HUES48 (cell line): ENCODE data around the gene ZNF362.
"Not testable (repeated sequence)": the region's sequence is repeated elsewhere in the genome, so short reads cannot be mapped to it uniquely, and the experiment has no call there.

Experiments
- H3K27ac ChIP-seq: one replicate; pipeline ENCODE4 v1.7.0; 2013; ENCODE audit warnings: low read depth, low read length, inconsistent platforms
- H3K27me3 ChIP-seq: 2 replicates; pipeline ENCODE4 v1.6.1; 2013; ENCODE audit warnings: mild to moderate bottlenecking, low read length; ENCODE audit not compliant: control insufficient read depth, insufficient read depth
- H3K36me3 ChIP-seq: 2 replicates; pipeline ENCODE4 v1.6.1; 2013; ENCODE audit warnings: low read length; ENCODE audit not compliant: control insufficient read depth, insufficient read depth
- H3K4me1 ChIP-seq: 2 replicates; pipeline ENCODE4 v1.6.1; 2013; ENCODE audit warnings: mild to moderate bottlenecking, low read length; ENCODE audit not compliant: control insufficient read depth, insufficient read depth
- H3K4me3 ChIP-seq: 2 replicates; pipeline ENCODE4 v1.5.1; 2013; ENCODE audit warnings: mild to moderate bottlenecking, low read depth, low read length
- H3K9ac ChIP-seq: 2 replicates; pipeline ENCODE4 v1.6.1; 2013; ENCODE audit warnings: mild to moderate bottlenecking, low read depth, low read length, moderate library complexity
- H3K9me3 ChIP-seq: 2 replicates; pipeline ENCODE4 v1.6.1; 2013; ENCODE audit warnings: low read length; ENCODE audit not compliant: control insufficient read depth, insufficient read depth

Gene ZNF362

GRCh38 chr1:33231166-33231565, 25.1 kb upstream of the ZNF362 start:
- H3K27me3 ChIP-seq: no peaks in the 10 kb centered on the region
- no peaks in the 10 kb centered on the region for H3K9me3 ChIP-seq
- no peak overlapping the region for H3K4me3 ChIP-seq
- no peaks in the 10 kb centered on the region for H3K36me3 ChIP-seq
- H3K9ac ChIP-seq: no peak overlapping the region
- H3K4me1 ChIP-seq: peaks cover 8% of the 10 kb centered on the region
- no peak overlapping the region for H3K27ac ChIP-seq

DNA sequence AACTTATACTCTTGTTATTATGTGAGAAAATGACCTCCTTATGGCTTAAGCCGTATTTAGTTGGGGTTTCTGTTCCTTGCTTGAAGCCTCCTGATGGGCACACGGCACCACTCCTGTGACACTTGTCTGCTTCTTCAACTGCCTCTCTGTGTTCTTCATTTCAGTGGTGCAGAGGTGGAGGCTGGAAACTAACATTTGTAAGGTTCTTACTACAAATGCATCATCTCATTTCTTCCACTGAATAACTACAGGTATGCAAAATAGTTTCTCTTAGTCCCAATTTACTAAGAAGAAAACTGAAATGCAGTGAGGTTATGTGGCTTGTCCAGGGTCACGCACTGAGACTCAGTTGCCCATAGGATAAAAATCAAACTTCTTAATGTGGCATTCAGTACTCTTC, 23.6 kb upstream of the ZNF362 start:
- Histone ChIP-seq H3K27ac (no peak overlapping the region), H3K9ac (no peak overlapping the region), H3K4me3 (no peak overlapping the region), H3K4me1 (peaks cover 8% of the 10 kb centered on the region), H3K36me3 (no peaks in the 10 kb centered on the region), H3K9me3 (no peaks in the 10 kb centered on the region), H3K27me3 (no peaks in the 10 kb centered on the region)

DNA sequence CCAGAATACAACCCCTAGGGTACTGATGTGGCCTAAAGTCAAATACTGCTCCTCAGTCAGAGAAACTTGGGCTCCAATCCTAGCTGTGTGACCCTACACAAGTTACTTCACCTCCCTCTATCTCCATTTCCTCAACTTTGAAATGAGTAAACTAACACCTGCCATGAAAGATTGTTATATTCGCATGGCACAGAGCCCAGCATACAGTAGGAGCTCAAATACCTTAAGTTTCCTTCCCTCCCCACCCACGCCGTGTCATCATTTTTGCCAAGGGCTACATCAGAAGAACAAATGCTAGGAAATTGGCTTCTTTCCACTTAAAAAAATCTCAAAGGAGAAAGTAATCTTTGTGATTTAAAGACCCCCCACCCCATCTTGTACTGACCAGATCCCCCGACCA, 22.2 kb upstream of the ZNF362 start:
- H3K27ac ChIP-seq: no peak overlapping the region
- H3K4me3 ChIP-seq: no peak overlapping the region
- H3K4me1 ChIP-seq: peaks cover 8% of the 10 kb centered on the region
- H3K36me3 ChIP-seq: no peaks in the 10 kb centered on the region
- H3K27me3 ChIP-seq: no peaks in the 10 kb centered on the region
- H3K9ac ChIP-seq: no peak overlapping the region
- H3K9me3 ChIP-seq: no peaks in the 10 kb centered on the region

DNA sequence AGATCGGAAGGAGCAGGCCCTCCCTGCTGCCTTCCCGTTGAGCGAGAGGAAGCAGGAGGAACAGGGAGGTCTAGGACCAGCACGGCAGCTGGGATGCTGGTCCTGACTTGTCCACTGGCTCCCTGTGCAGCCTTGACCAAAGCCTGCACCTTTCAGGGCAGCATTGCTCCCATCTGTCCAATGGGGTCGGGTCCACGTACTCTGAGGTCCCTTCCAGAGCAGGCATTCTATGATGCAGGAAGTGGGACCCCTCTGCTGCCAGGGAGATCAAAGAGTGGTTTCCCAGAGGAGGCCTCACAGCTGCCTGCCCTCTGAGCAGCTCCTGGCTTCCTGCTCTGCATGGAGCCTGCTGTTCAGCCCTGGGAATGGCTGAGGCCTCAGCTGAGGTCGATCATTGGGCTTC, 21.7 kb upstream of the ZNF362 start:
- Histone ChIP-seq H3K27me3 (no peaks in the 10 kb centered on the region), H3K4me1 (peaks cover 8% of the 10 kb centered on the region), H3K36me3 (no peaks in the 10 kb centered on the region), H3K4me3 (no peak overlapping the region), H3K9me3 (no peaks in the 10 kb centered on the region), H3K27ac (no peak overlapping the region), H3K9ac (no peak overlapping the region)

GRCh38 chr1:33235521-33235920, 20.8 kb upstream of the ZNF362 start:
- no peaks in the 10 kb centered on the region for H3K36me3 ChIP-seq
- no peak overlapping the region for H3K27ac ChIP-seq
- peaks cover 8% of the 10 kb centered on the region for H3K4me1 ChIP-seq
- no peaks in the 10 kb centered on the region for H3K27me3 ChIP-seq
- H3K9ac ChIP-seq: no peak overlapping the region
- no peak overlapping the region for H3K4me3 ChIP-seq
- H3K9me3 ChIP-seq: no peaks in the 10 kb centered on the region

- Histone ChIP-seq H3K9ac (no peak overlapping the region), H3K27ac (no peak overlapping the region), H3K4me3 (no peak overlapping the region), H3K36me3 (no peaks in the 10 kb centered on the region), H3K4me1 (peaks cover 8% of the 10 kb centered on the region), H3K9me3 (no peaks in the 10 kb centered on the region), H3K27me3 (no peaks in the 10 kb centered on the region)
These were observed 19.8 kb upstream of the ZNF362 start for GRCh38 chr1:33236498-33236897.

DNA sequence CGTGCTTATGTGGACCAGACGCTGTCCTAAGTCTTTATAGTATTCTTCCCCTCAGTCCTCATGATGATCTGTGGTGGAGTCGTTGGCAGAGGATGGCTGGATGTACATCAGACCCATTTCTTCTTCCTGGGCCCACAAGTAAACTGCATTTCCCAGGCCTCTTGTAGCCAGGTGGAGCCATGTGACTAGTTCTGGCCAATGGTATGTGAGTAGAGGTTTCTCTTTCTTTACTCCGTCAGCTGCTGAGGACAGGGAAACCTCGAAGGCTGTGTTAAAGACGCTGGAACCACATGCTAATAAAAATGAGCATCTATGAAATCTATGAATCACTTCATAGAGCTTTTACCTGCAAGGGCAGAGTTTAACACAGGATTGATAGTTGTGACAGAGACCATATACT, 18.7 kb upstream of the ZNF362 start:
- no peak overlapping the region for H3K9ac ChIP-seq
- no peak overlapping the region for H3K4me3 ChIP-seq
- H3K27ac ChIP-seq: no peak overlapping the region

DNA sequence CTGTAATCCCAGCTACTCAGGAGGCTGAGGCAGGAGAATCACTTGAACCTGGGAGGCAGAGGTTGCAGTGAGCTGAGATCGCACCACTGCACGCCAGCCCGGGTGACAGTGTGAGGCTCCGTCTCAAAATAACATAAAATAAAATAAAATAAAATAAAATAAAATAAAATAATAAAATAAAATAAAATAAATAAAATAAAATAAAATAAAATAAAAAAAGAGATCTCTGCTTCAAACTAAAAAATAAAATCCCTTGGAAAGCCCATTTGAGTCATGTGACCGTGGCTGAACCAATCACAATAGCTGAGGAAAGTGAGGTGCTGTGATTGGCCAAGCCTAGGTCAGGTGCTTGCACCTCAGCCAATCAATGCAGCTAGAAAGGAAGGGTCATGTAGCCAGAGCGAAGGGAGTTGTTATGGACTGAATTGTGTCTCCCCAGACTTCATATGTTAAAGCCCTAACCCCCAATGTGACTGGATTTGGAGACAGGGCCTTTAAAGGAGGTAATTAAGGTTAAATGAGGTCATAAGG, 18.0 kb upstream of the ZNF362 start:
- not testable (repeated sequence) for H3K9me3 ChIP-seq, H3K4me3 ChIP-seq, H3K27me3 ChIP-seq, H3K9ac ChIP-seq, H3K36me3 ChIP-seq, H3K27ac ChIP-seq, H3K4me1 ChIP-seq

More for the DNA sequence above, 18.7 kb upstream of the ZNF362 start:
- Histone ChIP-seq H3K4me1 (peaks cover 8% of the 10 kb centered on the region), H3K9me3 (no peaks in the 10 kb centered on the region), H3K27me3 (no peaks in the 10 kb centered on the region), H3K36me3 (no peaks in the 10 kb centered on the region)

GRCh38 chr1:33239410-33239809, 16.9 kb upstream of the ZNF362 start:
- H3K27me3 ChIP-seq, H3K4me1 ChIP-seq, H3K9ac ChIP-seq, H3K27ac ChIP-seq, H3K36me3 ChIP-seq, H3K4me3 ChIP-seq, H3K9me3 ChIP-seq: not testable (repeated sequence)

GRCh38 chr1:33241866-33242265, 14.4 kb upstream of the ZNF362 start:
- Histone ChIP-seq H3K9me3 (no peaks in the 10 kb centered on the region), H3K4me3 (no peak overlapping the region), H3K27ac (no peak overlapping the region), H3K4me1 (peaks cover 6% of the 10 kb centered on the region; the same call in 1 of the 2 replicates), H3K36me3 (no peaks in the 10 kb centered on the region), H3K27me3 (no peaks in the 10 kb centered on the region), H3K9ac (no peak overlapping the region)

DNA sequence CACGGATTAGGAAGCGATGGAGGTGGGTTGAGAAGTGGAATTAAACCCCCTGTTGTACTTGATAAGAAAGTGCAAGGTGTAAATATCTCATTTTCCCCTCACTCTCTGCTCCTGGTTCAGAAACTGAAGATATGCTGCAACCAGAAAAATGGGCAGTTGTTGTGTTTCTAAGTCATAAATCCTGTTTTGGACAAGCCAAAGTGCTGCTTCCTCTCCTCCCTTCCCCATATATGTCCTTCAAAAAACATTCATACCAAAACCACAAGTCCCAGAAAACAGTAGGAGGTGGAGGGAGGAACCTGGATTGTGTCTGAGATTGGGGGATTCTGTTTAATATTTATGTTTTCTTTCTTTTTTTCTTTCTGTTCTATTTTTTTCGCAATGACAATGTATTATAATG, 13.6 kb upstream of the ZNF362 start:
- no peak overlapping the region for H3K4me3 ChIP-seq
- H3K27me3 ChIP-seq: peaks cover under 1% of the 10 kb centered on the region; the same call in 1 of the 2 replicates
- H3K36me3 ChIP-seq: no peaks in the 10 kb centered on the region
- no peak overlapping the region for H3K27ac ChIP-seq
- H3K9ac ChIP-seq: no peak overlapping the region
- H3K9me3 ChIP-seq: no peaks in the 10 kb centered on the region
- peaks cover 11% of the 10 kb centered on the region for H3K4me1 ChIP-seq
